ENCODE measurements around the gene N4BP3.

Gene N4BP3

GRCh38 chr5:178170455-178170854 is 57.1 kb downstream of the N4BP3 start:
- no peak overlapping the region for H3K4me3 ChIP-seq (replicated peaks in 1 of 2; ENCODE audit: low read depth in 2 of 2, low read length in 2 of 2)
- no peak for DNase-seq (ENCODE audit: low read depth in 2 of 2)
- TF ChIP-seq, protein P1, sequence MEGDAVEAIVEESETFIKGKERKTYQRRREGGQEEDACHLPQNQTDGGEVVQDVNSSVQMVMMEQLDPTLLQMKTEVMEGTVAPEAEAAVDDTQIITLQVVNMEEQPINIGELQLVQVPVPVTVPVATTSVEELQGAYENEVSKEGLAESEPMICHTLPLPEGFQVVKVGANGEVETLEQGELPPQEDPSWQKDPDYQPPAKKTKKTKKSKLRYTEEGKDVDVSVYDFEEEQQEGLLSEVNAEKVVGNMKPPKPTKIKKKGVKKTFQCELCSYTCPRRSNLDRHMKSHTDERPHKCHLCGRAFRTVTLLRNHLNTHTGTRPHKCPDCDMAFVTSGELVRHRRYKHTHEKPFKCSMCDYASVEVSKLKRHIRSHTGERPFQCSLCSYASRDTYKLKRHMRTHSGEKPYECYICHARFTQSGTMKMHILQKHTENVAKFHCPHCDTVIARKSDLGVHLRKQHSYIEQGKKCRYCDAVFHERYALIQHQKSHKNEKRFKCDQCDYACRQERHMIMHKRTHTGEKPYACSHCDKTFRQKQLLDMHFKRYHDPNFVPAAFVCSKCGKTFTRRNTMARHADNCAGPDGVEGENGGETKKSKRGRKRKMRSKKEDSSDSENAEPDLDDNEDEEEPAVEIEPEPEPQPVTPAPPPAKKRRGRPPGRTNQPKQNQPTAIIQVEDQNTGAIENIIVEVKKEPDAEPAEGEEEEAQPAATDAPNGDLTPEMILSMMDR (IDR thresholded peaks at IDR 0.05; ENCODE audit: low read depth, low read length) = no peak

GRCh38 chr5:178174456-178174855 is 61.1 kb downstream of the N4BP3 start:
- DNase-seq (ENCODE audit: low read depth in 2 of 2) = no peak
- H3K4me3 ChIP-seq (replicated peaks in 1 of 2; ENCODE audit: low read depth in 2 of 2, low read length in 2 of 2) = no peak overlapping the region
- TF ChIP-seq, protein P1 (IDR thresholded peaks at IDR 0.05; ENCODE audit: low read depth, low read length) = no peak

Measured in cardiac fibroblast (primary cell).